IMR-90 (cell line): ENCODE measurements around the gene CCDC122. TPM values are rescaled to one million over a fixed set of nuclear protein-coding genes. Genes with fewer than 3 reads are reported as not detected.
A peak's percentile ranks its signal among the peaks of the same experiment; 100 is the strongest.

Source experiments
- ATAC-seq: fragments of 200-7000 bp; cut with Tn5 transposase; 2 replicates; pipeline ENCODE4 v1.9.1; 2020; ENCODE audit warnings: low read depth, mild to moderate bottlenecking, moderate library complexity
- BruUV-seq: library from RNA; stranded (reverse); fragments of 400-500 nt; replicated peaks from 2 replicates; lab custom pipeline; 2021; lab: Mats Ljungman, UMichigan
- CTCF ChIA-PET: fragments of 300-600 bp; formaldehyde crosslinking; extraction: SDS; loops from one replicate; lab custom pipeline; 2021; ENCODE audit warnings: antibody characterized with exemption; lab: Yijun Ruan, JAX
- POLR2A ChIA-PET: fragments of 300-600 bp; sonication (Branson Sonifier 250); formaldehyde crosslinking; loops from one replicate; lab custom pipeline; 2022; ENCODE audit warnings: antibody characterized with exemption; ENCODE audit not compliant: unreplicated experiment; lab: Charles Lee
- DNase-seq: peaks from one replicate; pipeline ENCODE4 v3.0.0; 2013
- H2AFZ ChIP-seq: replicated peaks from 2 replicates; pipeline ENCODE3; 2013; ENCODE audit warnings: low read length, mild to moderate bottlenecking; ENCODE audit not compliant: poor library complexity
- H2AK5ac ChIP-seq: 2 replicates; pipeline ENCODE4 v1.6.1; 2013; ENCODE audit warnings: low read depth, low read length, inconsistent platforms
- H2AK9ac ChIP-seq: replicated peaks from 2 replicates; pipeline ENCODE3; 2013; ENCODE audit warnings: mild to moderate bottlenecking, low read depth, low read length, moderate library complexity; ENCODE audit not compliant: poor library complexity
- H2BK120ac ChIP-seq: 2 replicates; pipeline ENCODE4 v1.6.1; 2013; ENCODE audit warnings: low read depth, low read length, inconsistent platforms
- H2BK15ac ChIP-seq: 3 replicates; pipeline ENCODE4 v1.6.1; 2013; ENCODE audit warnings: low read depth, low read length, inconsistent platforms
- H2BK20ac ChIP-seq: 2 replicates; pipeline ENCODE4 v1.6.1; 2013; ENCODE audit warnings: low read depth, mild to moderate bottlenecking, inconsistent platforms, low read length, moderate library complexity
- H2BK5ac ChIP-seq: 2 replicates; pipeline ENCODE4 v1.6.1; 2013; ENCODE audit warnings: mild to moderate bottlenecking, low read depth, low read length, inconsistent platforms; ENCODE audit not compliant: poor library complexity, severe bottlenecking
- H3K14ac ChIP-seq: replicated peaks from 2 replicates; pipeline ENCODE4 v1.6.1; 2013; ENCODE audit warnings: low read depth, low read length, inconsistent platforms
- H3K18ac ChIP-seq: 2 replicates; pipeline ENCODE4 v1.6.1; 2013; ENCODE audit warnings: low read depth, low read length, control low read depth
- H3K23ac ChIP-seq: 2 replicates; pipeline ENCODE4 v1.6.1; 2013; ENCODE audit warnings: low read depth, low read length, inconsistent platforms
- H3K27ac ChIP-seq: 2 replicates; pipeline ENCODE4 v1.5.1; 2013; ENCODE audit warnings: mild to moderate bottlenecking, control low read depth, low read length; ENCODE audit not compliant: insufficient read depth
- H3K27me3 ChIP-seq: 2 replicates; pipeline ENCODE4 v1.6.1; 2013; ENCODE audit warnings: low read length; ENCODE audit not compliant: control insufficient read depth, insufficient read depth
- H3K36me3 ChIP-seq: 2 replicates; pipeline ENCODE4 v1.6.1; 2013; ENCODE audit warnings: low read length, mixed read lengths; ENCODE audit not compliant: control insufficient read depth, insufficient read depth
- H3K4ac ChIP-seq: 2 replicates; pipeline ENCODE4 v1.6.1; 2013; ENCODE audit warnings: low read depth, low read length, inconsistent platforms
- H3K4me1 ChIP-seq: 2 replicates; pipeline ENCODE4 v1.6.1; 2013; ENCODE audit warnings: low read length, mixed read lengths; ENCODE audit not compliant: control insufficient read depth, insufficient read depth
- H3K4me2 ChIP-seq: 2 replicates; pipeline ENCODE4 v1.6.1; 2013; ENCODE audit warnings: low read depth, mild to moderate bottlenecking, control low read depth, low read length, moderate library complexity
- H3K4me3 ChIP-seq: 2 replicates; pipeline ENCODE4 v1.5.1; 2013; ENCODE audit warnings: low read depth, mild to moderate bottlenecking, control low read depth, low read length, moderate library complexity; ENCODE audit not compliant: insufficient read depth
- H3K56ac ChIP-seq: 2 replicates; pipeline ENCODE4 v1.6.1; 2013; ENCODE audit warnings: low read length, inconsistent platforms; ENCODE audit not compliant: insufficient read depth; ENCODE audit errors: extremely low read depth
- H3K79me1 ChIP-seq, 2 experiments: 2 replicates each; pipeline ENCODE4 v1.6.1; 2013; ENCODE audit warnings: low read length in 2 of 2, inconsistent platforms in 1 of 2, low read depth in 1 of 2
- H3K9ac ChIP-seq: 2 replicates; pipeline ENCODE4 v1.6.1; 2013; ENCODE audit warnings: low read depth, low read length, control low read depth
- H3K9me1 ChIP-seq: 2 replicates; pipeline ENCODE4 v1.6.1; 2013; ENCODE audit warnings: low read length, inconsistent platforms; ENCODE audit not compliant: insufficient read depth
- H3K9me3 ChIP-seq: 2 replicates; pipeline ENCODE4 v1.6.1; 2013; ENCODE audit warnings: low read length; ENCODE audit not compliant: control insufficient read depth, insufficient read depth
- H4K20me1 ChIP-seq: 2 replicates; pipeline ENCODE4 v1.6.1; 2013; ENCODE audit warnings: low read length, inconsistent platforms; ENCODE audit not compliant: insufficient read depth
- H4K5ac ChIP-seq: 2 replicates; pipeline ENCODE4 v1.6.1; 2013; ENCODE audit warnings: mild to moderate bottlenecking, low read depth, low read length, control low read depth
- H4K8ac ChIP-seq, 2 experiments: 2 replicates each; pipeline ENCODE4 v1.6.1; 2013; ENCODE audit warnings: low read depth in 2 of 2, low read length in 2 of 2, control low read depth in 1 of 2, inconsistent platforms in 1 of 2
- H4K91ac ChIP-seq: 2 replicates; pipeline ENCODE4 v1.6.1; 2013; ENCODE audit warnings: low read depth, low read length, inconsistent platforms; ENCODE audit not compliant: insufficient read depth
- CHD1 ChIP-seq: IDR thresholded peaks from 2 replicates; pipeline ENCODE4 v1.6.1; 2012; ENCODE audit warnings: low read depth, low read length, improper control_type of control experiment
- FOS ChIP-seq: fragments of 150-350 bp; IDR thresholded peaks from 2 replicates; pipeline ENCODE4 v1.6.1; 2016; ENCODE audit warnings: low read depth, low read length
- MAFK ChIP-seq: IDR thresholded peaks from 2 replicates; pipeline ENCODE4 v1.6.1; 2012; ENCODE audit warnings: low read depth, low read length, improper control_type of control experiment
- MAZ ChIP-seq: IDR thresholded peaks from 2 replicates; pipeline ENCODE4 v1.6.1; 2012; ENCODE audit warnings: low read depth, mild to moderate bottlenecking, low read length, improper control_type of control experiment, moderate library complexity, borderline replicate concordance
- POLR2A ChIP-seq: IDR thresholded peaks from 2 replicates; pipeline ENCODE4 v1.6.1; 2012; ENCODE audit warnings: mild to moderate bottlenecking, low read depth, low read length
- RAD21 ChIP-seq: IDR thresholded peaks from 2 replicates; pipeline ENCODE4 v1.6.1; 2012; ENCODE audit warnings: low read length, improper control_type of control experiment
- RFX5 ChIP-seq: IDR thresholded peaks from 2 replicates; pipeline ENCODE4 v1.8.0; 2012; ENCODE audit warnings: low read depth, mild to moderate bottlenecking, low read length, moderate library complexity
- WGBS, 2 experiments: methylation state at CpG; one replicate each; pipeline versions ENCODE4 v1.1.5 to v1.1.7; 2013; ENCODE audit warnings: missing lambda C conversion rate in 2 of 2; ENCODE audit not compliant: insufficient read length in 1 of 2; ENCODE audit errors: extremely low coverage in 2 of 2; 5-methylcytosine and 5-hydroxymethylcytosine counted together
- dilution Hi-C: fragments of 300-500 bp; cut with HindIII; formaldehyde crosslinking; loops from one replicate; pipeline ENCODE4 v1.14.3; 2018; ENCODE audit warnings: low sequenced_read_pairs; ENCODE audit not compliant: unreplicated experiment
- in situ Hi-C: fragments of 300-500 bp; cut with MboI; formaldehyde crosslinking; loops from 3 replicates; pipeline ENCODE4 v1.14.3; 2019; ENCODE audit warnings: low sequenced_read_pairs, inconsistent platforms, mixed read lengths
- intact Hi-C: fragments of 100-400 bp; cut with micrococcal nuclease; formaldehyde crosslinking; loops from 2 replicates; pipeline ENCODE4 v1.10.0; 2022
- polyA plus RNA-seq, 3 experiments: library from polyadenylated mRNA; depleted of rRNA; stranded (reverse); fragments of >200 nt; gene quantifications; 2 replicates each; pipeline ENCODE4 v1.2.3, GENCODE V29; 2012; ENCODE audit warnings: low replicate concordance in 1 of 3
- total RNA-seq: library from RNA; depleted of rRNA; stranded (reverse); fragments of >200 nt; gene quantifications from 2 replicates; pipeline ENCODE4 v1.2.3, GENCODE V29; 2012
- TF ChIP-seq, protein P1 (sequence below): conservative IDR thresholded peaks from 2 replicates; pipeline ENCODE4 v1.5.1; 2012; ENCODE audit warnings: mild to moderate bottlenecking, low read depth, low read length, improper control_type of control experiment
- TF ChIP-seq, protein P2 (sequence below): fragments of 150-350 bp; IDR thresholded peaks from 2 replicates; pipeline ENCODE4 v1.6.1; 2016; ENCODE audit warnings: low read depth, mild to moderate bottlenecking, low read length, moderate library complexity, borderline replicate concordance

CCDC122 gene
- total and polyA plus RNA-seq, 2 of the 4 experiments (the other 2 are of a cell fraction) = 0.70 to 0.72 TPM

DNA sequence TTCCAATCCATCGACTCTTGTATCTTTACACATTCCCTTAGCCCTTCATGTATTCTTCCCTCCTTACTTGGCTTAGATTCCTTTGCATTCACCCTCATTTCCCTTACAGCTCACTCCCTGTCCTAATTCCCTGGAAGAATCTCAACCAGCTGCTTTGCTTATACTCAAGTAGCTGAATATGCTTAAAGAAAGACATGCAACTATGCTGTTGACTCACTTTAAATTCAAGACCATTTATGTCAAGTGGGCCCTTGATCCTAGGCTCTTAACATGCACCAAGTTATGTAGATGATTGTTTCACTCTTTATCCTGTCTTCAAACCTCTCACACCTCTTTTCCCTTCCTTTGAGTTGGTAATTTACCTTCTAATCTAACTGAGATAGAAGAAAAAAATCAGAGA, 7.4 kb downstream of the CCDC122 start:
- dilution Hi-C loops = no loop called here
- H3K4me1 ChIP-seq = no peaks in the 10 kb centered on the region; the same call in 1 of the 2 replicates
- no peak overlapping the region for H2BK20ac ChIP-seq
- no peak overlapping the region for H4K91ac ChIP-seq
- H3K9ac ChIP-seq = no peak overlapping the region
- H3K9me3 ChIP-seq = no peaks in the 10 kb centered on the region
- no peaks in the 10 kb centered on the region for H3K27me3 ChIP-seq
- peak; percentile 46 for ATAC-seq
- H3K9me1 ChIP-seq = no peaks in the 10 kb centered on the region
- H2AK9ac ChIP-seq = no peak overlapping the region
- BruUV-seq = no TSS peak
- no peaks in the 10 kb centered on the region for H4K20me1 ChIP-seq
- H3K4me3 ChIP-seq = no peak overlapping the region
- H3K4ac ChIP-seq = no peak overlapping the region
- intact Hi-C loops = loop anchor here (5.0 to 10.0 kb wide), 7 partner anchors 65 to 1280 kb away; no protein-coding TSS in a partner anchor
- no peak overlapping the region for H3K23ac ChIP-seq
- no peak overlapping the region for H2BK15ac ChIP-seq
- H2BK120ac ChIP-seq = no peak overlapping the region
- ChIA-PET POLR2A (interaction anchor here (0.6 kb wide), 1 partner anchor 55 kb away, joined by 3 read pairs; no protein-coding TSS in a partner anchor), CTCF (no interaction called here)
- H4K8ac ChIP-seq = no peak overlapping the region
- H3K4me2 ChIP-seq = no peak overlapping the region
- 91% methylated on average over 1 of the region's 1 CpG; no CpG with 5 or more reads in 1 of the 2 experiments for WGBS, 2 experiments
- H3K36me3 ChIP-seq = no peaks in the 10 kb centered on the region
- H4K5ac ChIP-seq = no peak overlapping the region
- H2BK5ac ChIP-seq = peak overlapping the region; percentile 60
- peak; percentile 56 for DNase-seq
- H2AFZ ChIP-seq = no peak overlapping the region
- no peak overlapping the region for H3K56ac ChIP-seq
- TF ChIP-seq POLR2A = no peak
- TF ChIP-seq RAD21 = no peak
- no peak for TF ChIP-seq MAZ
- TF ChIP-seq CHD1 = no peak
- TF ChIP-seq RFX5 = no peak
- TF ChIP-seq, protein P1, sequence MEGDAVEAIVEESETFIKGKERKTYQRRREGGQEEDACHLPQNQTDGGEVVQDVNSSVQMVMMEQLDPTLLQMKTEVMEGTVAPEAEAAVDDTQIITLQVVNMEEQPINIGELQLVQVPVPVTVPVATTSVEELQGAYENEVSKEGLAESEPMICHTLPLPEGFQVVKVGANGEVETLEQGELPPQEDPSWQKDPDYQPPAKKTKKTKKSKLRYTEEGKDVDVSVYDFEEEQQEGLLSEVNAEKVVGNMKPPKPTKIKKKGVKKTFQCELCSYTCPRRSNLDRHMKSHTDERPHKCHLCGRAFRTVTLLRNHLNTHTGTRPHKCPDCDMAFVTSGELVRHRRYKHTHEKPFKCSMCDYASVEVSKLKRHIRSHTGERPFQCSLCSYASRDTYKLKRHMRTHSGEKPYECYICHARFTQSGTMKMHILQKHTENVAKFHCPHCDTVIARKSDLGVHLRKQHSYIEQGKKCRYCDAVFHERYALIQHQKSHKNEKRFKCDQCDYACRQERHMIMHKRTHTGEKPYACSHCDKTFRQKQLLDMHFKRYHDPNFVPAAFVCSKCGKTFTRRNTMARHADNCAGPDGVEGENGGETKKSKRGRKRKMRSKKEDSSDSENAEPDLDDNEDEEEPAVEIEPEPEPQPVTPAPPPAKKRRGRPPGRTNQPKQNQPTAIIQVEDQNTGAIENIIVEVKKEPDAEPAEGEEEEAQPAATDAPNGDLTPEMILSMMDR = no peak
- no peak for TF ChIP-seq FOS
- no peak for TF ChIP-seq MAFK
- TF ChIP-seq, protein P2, sequence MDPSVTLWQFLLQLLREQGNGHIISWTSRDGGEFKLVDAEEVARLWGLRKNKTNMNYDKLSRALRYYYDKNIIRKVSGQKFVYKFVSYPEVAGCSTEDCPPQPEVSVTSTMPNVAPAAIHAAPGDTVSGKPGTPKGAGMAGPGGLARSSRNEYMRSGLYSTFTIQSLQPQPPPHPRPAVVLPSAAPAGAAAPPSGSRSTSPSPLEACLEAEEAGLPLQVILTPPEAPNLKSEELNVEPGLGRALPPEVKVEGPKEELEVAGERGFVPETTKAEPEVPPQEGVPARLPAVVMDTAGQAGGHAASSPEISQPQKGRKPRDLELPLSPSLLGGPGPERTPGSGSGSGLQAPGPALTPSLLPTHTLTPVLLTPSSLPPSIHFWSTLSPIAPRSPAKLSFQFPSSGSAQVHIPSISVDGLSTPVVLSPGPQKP = no peak
- no peak overlapping the region for H3K18ac ChIP-seq
- no peak overlapping the region for H3K27ac ChIP-seq
- H3K14ac ChIP-seq = no peak overlapping the region
- no peak overlapping the region for H2AK5ac ChIP-seq
- in situ Hi-C loops = loop anchor here (10.0 kb wide), 1 partner anchor 787 kb away; no protein-coding TSS in a partner anchor
- no peaks in the 10 kb centered on the region for H3K79me1 ChIP-seq
